ENCODE measurements around the gene SLC25A6. TPM values are rescaled to one million over a fixed set of nuclear protein-coding genes. Genes with fewer than 3 reads are reported as not detected.
A peak's percentile ranks its signal among the peaks of the same experiment; 100 is the strongest.

Gene SLC25A6
- total and polyA plus RNA-seq, 9 of the 15 experiments (the other 6 are each of a cell fraction or from before 2014, with no cell fraction given), result 24.6 to 330 (median 129) TPM

GRCh38 chrX:1391707-1392375, at the start of gene SLC25A6 (continued):
- TF ChIP-seq UBTF (IDR thresholded peaks at IDR 0.05; ENCODE audit: borderline replicate concordance in 1 of 2, low read depth in 2 of 2, low read length in 2 of 2) (no peak), HSF4 (CRISPR knock-in tag; IDR thresholded peaks at IDR 0.05; ENCODE audit: borderline replicate concordance) (no peak), NEUROD1 (IDR thresholded peaks at IDR 0.05; ENCODE audit: borderline replicate concordance, low read depth, low read length, partially characterized antibody) (no peak), DLX4 (CRISPR knock-in tag; IDR thresholded peaks at IDR 0.05) (no peak), ZNF232 (CRISPR knock-in tag; IDR thresholded peaks at IDR 0.05) (no peak), TCF15 (CRISPR knock-in tag; IDR thresholded peaks at IDR 0.05) (no peak), MBD1 (CRISPR knock-in tag; IDR thresholded peaks at IDR 0.05) (no peak), KLF10 (CRISPR knock-in tag; IDR thresholded peaks at IDR 0.05) (no peak), E4F1 (CRISPR knock-in tag; IDR thresholded peaks at IDR 0.05; ENCODE audit: borderline replicate concordance) (no peak), HMGN3 (IDR thresholded peaks at IDR 0.05; ENCODE audit: borderline replicate concordance, extremely low read depth, insufficient read length, low read depth, low read length) (no peak), ARID3B (CRISPR knock-in tag; IDR thresholded peaks at IDR 0.05; ENCODE audit: borderline replicate concordance) (peak; percentile 44; the same call in 1 of the 2 replicates), ZNF695 (CRISPR knock-in tag; IDR thresholded peaks at IDR 0.05) (no peak), ARID1B (IDR thresholded peaks at IDR 0.05) (no peak), RNF2 (IDR thresholded peaks at IDR 0.05) (0 out of 2 replicates have a peak, but pooled peaks have one; percentile 20), HNRNPK (IDR thresholded peaks at IDR 0.05; ENCODE audit: low read depth, low read length, poor library complexity, severe bottlenecking) (no peak), RBM14 (IDR thresholded peaks at IDR 0.05; ENCODE audit: borderline replicate concordance, insufficient read depth, low read depth, low read length) (peak; percentile 88; the same call in 1 of the 2 replicates), ZC3H4 (CRISPR knock-in tag; IDR thresholded peaks at IDR 0.05; ENCODE audit: borderline replicate concordance) (no peak)

Data from K562 (cell line).